ENCODE measurements around the gene PLLP. TPM values are rescaled to one million over a fixed set of nuclear protein-coding genes. Genes with fewer than 3 reads are reported as not detected.

PLLP gene
- polyA plus RNA-seq, 1 experiment, result 0.02 TPM

GRCh38 chr16:57266531-57267260 lies 17.8 kb downstream of the PLLP start:
- Histone ChIP-seq H3K4me3 (ENCODE audit: low read depth, low read length) (no peak overlapping the region), H3K36me3 (ENCODE audit: control insufficient read depth, insufficient read depth, low read length) (no peaks in the 10 kb centered on the region), H3K27me3 (ENCODE audit: control insufficient read depth, insufficient read depth, low read length) (no peaks in the 10 kb centered on the region)
- POLR2A ChIA-PET, result no interaction called here
- TF ChIP-seq, protein P1, sequence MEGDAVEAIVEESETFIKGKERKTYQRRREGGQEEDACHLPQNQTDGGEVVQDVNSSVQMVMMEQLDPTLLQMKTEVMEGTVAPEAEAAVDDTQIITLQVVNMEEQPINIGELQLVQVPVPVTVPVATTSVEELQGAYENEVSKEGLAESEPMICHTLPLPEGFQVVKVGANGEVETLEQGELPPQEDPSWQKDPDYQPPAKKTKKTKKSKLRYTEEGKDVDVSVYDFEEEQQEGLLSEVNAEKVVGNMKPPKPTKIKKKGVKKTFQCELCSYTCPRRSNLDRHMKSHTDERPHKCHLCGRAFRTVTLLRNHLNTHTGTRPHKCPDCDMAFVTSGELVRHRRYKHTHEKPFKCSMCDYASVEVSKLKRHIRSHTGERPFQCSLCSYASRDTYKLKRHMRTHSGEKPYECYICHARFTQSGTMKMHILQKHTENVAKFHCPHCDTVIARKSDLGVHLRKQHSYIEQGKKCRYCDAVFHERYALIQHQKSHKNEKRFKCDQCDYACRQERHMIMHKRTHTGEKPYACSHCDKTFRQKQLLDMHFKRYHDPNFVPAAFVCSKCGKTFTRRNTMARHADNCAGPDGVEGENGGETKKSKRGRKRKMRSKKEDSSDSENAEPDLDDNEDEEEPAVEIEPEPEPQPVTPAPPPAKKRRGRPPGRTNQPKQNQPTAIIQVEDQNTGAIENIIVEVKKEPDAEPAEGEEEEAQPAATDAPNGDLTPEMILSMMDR (IDR thresholded peaks at IDR 0.05; ENCODE audit: insufficient read depth, low read depth, low read length), result no peak
- DNase-seq (ENCODE audit: low read depth), result no peak
- CTCF ChIA-PET, result interaction anchor here (0.6 to 1.3 kb wide), 2 partner anchors 11 to 45 kb away, joined by 3 read pairs; no protein-coding TSS in a partner anchor

- no peaks in the 10 kb centered on the region for H3K36me3 ChIP-seq (ENCODE audit: control insufficient read depth, insufficient read depth, low read length)
- no peaks in the 10 kb centered on the region for H3K27me3 ChIP-seq (ENCODE audit: control insufficient read depth, insufficient read depth, low read length)
- no peak overlapping the region for H3K4me3 ChIP-seq (ENCODE audit: low read depth, low read length)
- TF ChIP-seq, protein P1 (IDR thresholded peaks at IDR 0.05; ENCODE audit: insufficient read depth, low read depth, low read length), result no peak
- no peak for DNase-seq (ENCODE audit: low read depth)
- POLR2A ChIA-PET, result no interaction called here
- CTCF ChIA-PET, result no interaction called here
These were observed 18.5 kb downstream of the PLLP start for GRCh38 chr16:57265850-57266530.

DNA sequence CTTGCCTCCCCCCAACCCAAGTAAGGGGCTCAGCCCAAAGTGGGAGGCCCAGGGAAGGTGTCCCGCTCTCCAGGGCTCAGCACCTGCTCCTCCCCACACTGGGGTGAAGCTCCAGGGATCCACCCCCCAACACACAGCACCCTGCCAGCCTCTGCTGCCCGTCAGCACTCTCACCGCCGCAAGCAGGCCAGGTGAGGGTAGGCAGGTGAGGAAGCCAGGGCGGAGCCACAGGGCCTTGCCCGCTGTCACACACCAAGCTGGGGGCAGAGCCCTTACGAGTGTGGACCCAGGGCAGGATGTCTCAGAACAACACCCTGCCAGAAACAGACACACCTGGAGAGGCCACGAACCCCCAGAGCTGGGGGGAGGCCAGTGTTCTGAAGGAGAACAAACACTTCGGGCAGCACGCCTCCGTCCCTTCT lies 19.5 kb downstream of the PLLP start:
- CTCF ChIA-PET, result no interaction called here
- no peak for DNase-seq (ENCODE audit: low read depth)
- TF ChIP-seq, protein P1 (IDR thresholded peaks at IDR 0.05; ENCODE audit: insufficient read depth, low read depth, low read length), result no peak
- Histone ChIP-seq H3K36me3 (ENCODE audit: control insufficient read depth, insufficient read depth, low read length) (no peaks in the 10 kb centered on the region), H3K4me3 (ENCODE audit: low read depth, low read length) (no peak overlapping the region), H3K27me3 (ENCODE audit: control insufficient read depth, insufficient read depth, low read length) (no peaks in the 10 kb centered on the region)
- POLR2A ChIA-PET, result no interaction called here

DNA sequence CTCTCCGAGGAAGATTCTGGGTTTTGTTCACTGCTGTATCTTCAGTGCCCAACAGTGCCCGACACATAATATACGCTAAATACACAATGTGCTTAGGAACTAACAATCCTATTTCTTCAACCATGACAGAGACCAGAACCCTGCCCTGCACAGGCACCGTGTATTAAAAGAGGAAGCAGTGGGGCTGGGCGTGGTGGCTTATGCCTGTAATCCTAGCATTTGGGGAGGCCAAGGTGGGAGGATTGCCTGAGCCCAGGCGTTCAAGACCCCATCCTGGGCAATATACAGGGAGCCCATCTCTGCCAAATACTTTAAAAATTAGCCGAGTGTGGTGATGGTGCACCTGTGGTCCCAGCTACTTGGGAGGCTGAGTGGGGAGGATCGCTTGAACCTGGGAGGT lies 20.1 kb downstream of the PLLP start:
- ChIA-PET POLR2A (no interaction called here), CTCF (interaction anchor here (1.8 kb wide), 1 partner anchor 153 kb away, joined by 5 read pairs; no protein-coding TSS in a partner anchor)
- Histone ChIP-seq H3K36me3 (ENCODE audit: control insufficient read depth, insufficient read depth, low read length) (no peaks in the 10 kb centered on the region), H3K4me3 (ENCODE audit: low read depth, low read length) (no peak overlapping the region), H3K27me3 (ENCODE audit: control insufficient read depth, insufficient read depth, low read length) (no peaks in the 10 kb centered on the region)
- no peak for DNase-seq (ENCODE audit: low read depth)
- TF ChIP-seq, protein P1 (IDR thresholded peaks at IDR 0.05; ENCODE audit: insufficient read depth, low read depth, low read length), result no peak

- ChIA-PET POLR2A (no interaction called here), CTCF (interaction anchor here (1.8 kb wide), 1 partner anchor 153 kb away, joined by 5 read pairs; no protein-coding TSS in a partner anchor)
- Histone ChIP-seq H3K4me3 (ENCODE audit: low read depth, low read length) (no peak overlapping the region), H3K27me3 (ENCODE audit: control insufficient read depth, insufficient read depth, low read length) (no peaks in the 10 kb centered on the region), H3K36me3 (ENCODE audit: control insufficient read depth, insufficient read depth, low read length) (no peaks in the 10 kb centered on the region)
- TF ChIP-seq, protein P1 (IDR thresholded peaks at IDR 0.05; ENCODE audit: insufficient read depth, low read depth, low read length), result no peak
- no peak for DNase-seq (ENCODE audit: low read depth)
These were observed 20.7 kb downstream of the PLLP start for GRCh38 chr16:57263541-57264351.

All from BJ (cell line).